ENCODE measurements around the gene TMEM222.

Gene TMEM222

GRCh38 chr1:27342778-27343638 lies 21.0 kb downstream of the TMEM222 start:
- peak; percentile 56 to 80 (median 70) for DNase-seq

- no peak for DNase-seq
Measured at GRCh38 chr1:27343639-27344025, 21.7 kb downstream of the TMEM222 start.

- no peak for DNase-seq
Measured at GRCh38 chr1:27345272-27345671, 23.3 kb downstream of the TMEM222 start.

GRCh38 chr1:27346357-27346756 lies 24.4 kb downstream of the TMEM222 start:
- DNase-seq = no peak

GRCh38 chr1:27346991-27347624 lies 25.1 kb downstream of the TMEM222 start:
- no peak for DNase-seq

GRCh38 chr1:27348861-27349783 lies 27.2 kb downstream of the TMEM222 start:
- DNase-seq = peak in 4 of 6 experiments; percentile 19 to 44 (median 26)

GRCh38 chr1:27349784-27350662 lies 28.1 kb downstream of the TMEM222 start:
- no peak for DNase-seq

- no peak for DNase-seq
Measured at GRCh38 chr1:27350663-27351540, 28.9 kb downstream of the TMEM222 start.

GRCh38 chr1:27351541-27352107 lies 29.7 kb downstream of the TMEM222 start:
- DNase-seq = no peak

- no peak for DNase-seq
Measured at GRCh38 chr1:27353166-27353565, 31.2 kb downstream of the TMEM222 start.

GRCh38 chr1:27353629-27354028 lies 31.7 kb downstream of the TMEM222 start:
- no peak for DNase-seq

GRCh38 chr1:27355683-27356082 lies 33.7 kb downstream of the TMEM222 start:
- no peak for DNase-seq

GRCh38 chr1:27356277-27356618 lies 34.3 kb downstream of the TMEM222 start:
- peak in 1 of 6 experiments; percentile 12 for DNase-seq

- peak in 3 of 6 experiments; percentile 32 to 41 (median 37) for DNase-seq
Measured at GRCh38 chr1:27356619-27357280, 34.8 kb downstream of the TMEM222 start.

- peak; percentile 76 to 90 (median 78) for DNase-seq
Measured at GRCh38 chr1:27357281-27358037, 35.5 kb downstream of the TMEM222 start.

- no peak for DNase-seq
Measured at GRCh38 chr1:27358038-27358927, 36.3 kb downstream of the TMEM222 start.

GRCh38 chr1:27358928-27359313 lies 37.0 kb downstream of the TMEM222 start:
- no peak for DNase-seq

GRCh38 chr1:27359822-27360158 lies 37.8 kb downstream of the TMEM222 start:
- DNase-seq = no peak

Measured in stimulated activated naive CD4-positive, alpha-beta T cell (primary cell).